K562 (cell line): Measurements from ENCODE around the gene GHR. TPM values are rescaled to one million over a fixed set of nuclear protein-coding genes. Genes with fewer than 3 reads are reported as not detected.

Experiments used
- ATF1 ChIP-seq, 2 experiments: fragments of 450-650 bp in 1 of 2; IDR thresholded peaks; 2 replicates each; pipeline ENCODE4 v1.6.1; 2016; ENCODE audit warnings: missing compliant biosample characterization in 1 of 2, missing genetic modification characterization in 1 of 2
- C11orf30 ChIP-seq: fragments of 450-650 bp; IDR thresholded peaks from 2 replicates; pipeline ENCODE4 v1.6.1; 2016; ENCODE audit warnings: low read depth, mild to moderate bottlenecking
- CUX1 ChIP-seq: fragments of 200-800 bp; sonication (Bioruptor generic); IDR thresholded peaks from 2 replicates; pipeline ENCODE4 v1.6.1; 2016; ENCODE audit warnings: missing genetic modification characterization, missing compliant biosample characterization
- EHMT2 ChIP-seq: fragments of 450-650 bp; IDR thresholded peaks from 2 replicates; pipeline ENCODE4 v1.6.1; 2018; ENCODE audit warnings: antibody characterized with exemption
- HDAC3 ChIP-seq: fragments of 450-650 bp; IDR thresholded peaks from 2 replicates; pipeline ENCODE4 v1.6.1; 2018; ENCODE audit warnings: borderline replicate concordance, mild to moderate bottlenecking, moderate library complexity; ENCODE audit not compliant: partially characterized antibody
- PBX2 ChIP-seq, 2 experiments: IDR thresholded peaks in 1 of 2; conservative IDR thresholded peaks in 1 of 2; 2 replicates each; pipeline ENCODE4 v1.6.1; 2016; ENCODE audit warnings: low read depth in 2 of 2, mild to moderate bottlenecking in 1 of 2, missing compliant biosample characterization in 1 of 2, missing genetic modification characterization in 1 of 2, moderate library complexity in 1 of 2
- RBBP5 ChIP-seq: fragments of 200-600 bp; sonication (generic); IDR thresholded peaks from 2 replicates; pipeline ENCODE4 v1.6.1; 2012; ENCODE audit warnings: borderline replicate concordance, mild to moderate bottlenecking, low read length, control low read depth, inconsistent platforms; ENCODE audit not compliant: insufficient read depth, poor library complexity, severe bottlenecking
- SMAD4 ChIP-seq: fragments of 250-450 bp; sonication (Bioruptor Pico); conservative IDR thresholded peaks from 2 replicates; pipeline ENCODE4 v1.8.0; 2021; ENCODE audit warnings: inconsistent platforms, mild to moderate bottlenecking, moderate library complexity
- TAF1 ChIP-seq: IDR thresholded peaks from 2 replicates; pipeline ENCODE4 v1.6.1; 2011; ENCODE audit warnings: mild to moderate bottlenecking, low read length, moderate library complexity; ENCODE audit not compliant: insufficient read depth, control insufficient read depth, severe bottlenecking; ENCODE audit errors: extremely low read depth
- TAF9B ChIP-seq: fragments of 450-650 bp; IDR thresholded peaks from 2 replicates; pipeline ENCODE4 v1.6.1; 2018; ENCODE audit warnings: mild to moderate bottlenecking; ENCODE audit not compliant: partially characterized antibody
- TOE1 ChIP-seq, 2 experiments: fragments of 450-650 bp in 1 of 2; sonication (generic) in 1 of 2; formaldehyde crosslinking in 1 of 2; IDR thresholded peaks; 2 replicates each; pipeline versions ENCODE4 v1.7.1 to v1.8.0; 2016 to 2022; ENCODE audit warnings: borderline replicate concordance in 2 of 2, mild to moderate bottlenecking in 2 of 2, antibody characterized with exemption in 1 of 2, inconsistent platforms in 1 of 2, low read depth in 1 of 2, missing genetic modification reagents in 1 of 2, moderate library complexity in 1 of 2
- ZNF644 ChIP-seq: fragments of 200-800 bp; sonication (Bioruptor generic); IDR thresholded peaks from 2 replicates; pipeline ENCODE4 v1.6.1; 2016; ENCODE audit warnings: low read depth, missing genetic modification characterization, missing compliant biosample characterization
- polyA plus RNA-seq, 8 experiments: library from polyadenylated mRNA; depleted of rRNA in 4 of 8; stranded (reverse) in 5 of 8; unstranded in 3 of 8; fragments of >200 nt; fragmentation: Nextera tagmentation in 2 of 8; fragmentation: Illumina TruSeq in 1 of 8; extraction: Ambion mirVana in 2 of 8; extraction: Trizol in 1 of 8; gene quantifications; 2 replicates each; pipeline versions ENCODE4 v1.2.1 to v1.2.3, GENCODE V29; 2011 to 2014; ENCODE audit warnings: inconsistent platforms in 1 of 8, missing spikeins in 1 of 8
- total RNA-seq, 7 experiments: library from RNA; depleted of rRNA in 6 of 7; stranded (reverse); fragments of >200 nt in 6 of 7; fragmentation: Illumina TruSeq in 2 of 7; extraction: Trizol in 2 of 7; gene quantifications; 2 replicates each; pipeline versions ENCODE4 v1.2.1 to v1.2.3, GENCODE V29; 2011 to 2021; ENCODE audit warnings: low replicate concordance in 1 of 7
- TF ChIP-seq, protein P1 (sequence below), 2 experiments: fragments of 450-650 bp; IDR thresholded peaks; 2 replicates each; pipeline ENCODE4 v1.6.1; 2016
- TF ChIP-seq, protein P2 (sequence below), 2 experiments: fragments of 450-650 bp; conservative IDR thresholded peaks; 2 replicates each; pipeline ENCODE4 v1.6.1; 2017; ENCODE audit warnings: mild to moderate bottlenecking in 2 of 2, moderate library complexity in 2 of 2

The GHR gene
- total and polyA plus RNA-seq, 9 of the 15 experiments (the other 6 are each of a cell fraction or from before 2014, with no cell fraction given), result 0.01 to 0.13 (median 0.07) TPM; not detected in 5

GRCh38 chr5:42586625-42587024, 163.4 kb downstream of the GHR start (continued):
- TF ChIP-seq PBX2 (CRISPR knock-in tag; IDR thresholded peaks at IDR 0.05; ENCODE audit: low read depth) (no peak), PBX2 (tag; conservative IDR thresholded peaks at IDR 0.05; ENCODE audit: low read depth) (peak; percentile 89), SMAD4 (CRISPR knock-in tag) (peak; percentile 88), CUX1 (peak; percentile 12; the same call in 1 of the 2 replicates), TAF1 (no peak), ATF1 (CRISPR knock-in tag; IDR thresholded peaks at IDR 0.05) (no peak), ATF1 (tag; IDR thresholded peaks at IDR 0.05) (peak; percentile 66), HDAC3 (peak; percentile 81), ZNF644 (tag) (no peak), EHMT2 (0 out of 2 replicates have a peak, but pooled peaks have one; percentile 11), TAF9B (peak; percentile 61), RBBP5 (peak; percentile 46), C11orf30 (peak; percentile 80), TOE1 (IDR thresholded peaks at IDR 0.05; ENCODE audit: borderline replicate concordance) (0 out of 2 replicates have a peak, but pooled peaks have one; percentile 41), TOE1 (CRISPR knock-in tag; IDR thresholded peaks at IDR 0.05; ENCODE audit: borderline replicate concordance, low read depth) (no peak)
- TF ChIP-seq, protein P1, sequence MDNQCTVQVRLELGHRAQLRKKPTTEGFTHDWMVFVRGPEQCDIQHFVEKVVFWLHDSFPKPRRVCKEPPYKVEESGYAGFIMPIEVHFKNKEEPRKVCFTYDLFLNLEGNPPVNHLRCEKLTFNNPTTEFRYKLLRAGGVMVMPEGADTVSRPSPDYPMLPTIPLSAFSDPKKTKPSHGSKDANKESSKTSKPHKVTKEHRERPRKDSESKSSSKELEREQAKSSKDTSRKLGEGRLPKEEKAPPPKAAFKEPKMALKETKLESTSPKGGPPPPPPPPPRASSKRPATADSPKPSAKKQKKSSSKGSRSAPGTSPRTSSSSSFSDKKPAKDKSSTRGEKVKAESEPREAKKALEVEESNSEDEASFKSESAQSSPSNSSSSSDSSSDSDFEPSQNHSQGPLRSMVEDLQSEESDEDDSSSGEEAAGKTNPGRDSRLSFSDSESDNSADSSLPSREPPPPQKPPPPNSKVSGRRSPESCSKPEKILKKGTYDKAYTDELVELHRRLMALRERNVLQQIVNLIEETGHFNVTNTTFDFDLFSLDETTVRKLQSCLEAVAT (IDR thresholded peaks at IDR 0.05), result 0 out of 4 replicates have a peak, but pooled peaks of 1 of the 2 experiments have one; percentile 17
- TF ChIP-seq, protein P2, sequence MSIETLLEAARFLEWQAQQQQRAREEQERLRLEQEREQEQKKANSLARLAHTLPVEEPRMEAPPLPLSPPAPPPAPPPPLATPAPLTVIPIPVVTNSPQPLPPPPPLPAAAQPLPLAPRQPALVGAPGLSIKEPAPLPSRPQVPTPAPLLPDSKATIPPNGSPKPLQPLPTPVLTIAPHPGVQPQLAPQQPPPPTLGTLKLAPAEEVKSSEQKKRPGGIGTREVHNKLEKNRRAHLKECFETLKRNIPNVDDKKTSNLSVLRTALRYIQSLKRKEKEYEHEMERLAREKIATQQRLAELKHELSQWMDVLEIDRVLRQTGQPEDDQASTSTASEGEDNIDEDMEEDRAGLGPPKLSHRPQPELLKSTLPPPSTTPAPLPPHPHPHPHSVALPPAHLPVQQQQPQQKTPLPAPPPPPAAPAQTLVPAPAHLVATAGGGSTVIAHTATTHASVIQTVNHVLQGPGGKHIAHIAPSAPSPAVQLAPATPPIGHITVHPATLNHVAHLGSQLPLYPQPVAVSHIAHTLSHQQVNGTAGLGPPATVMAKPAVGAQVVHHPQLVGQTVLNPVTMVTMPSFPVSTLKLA (conservative IDR thresholded peaks at IDR 0.05), result peak; percentile 86 to 87
